HG02973 (cell line): ENCODE measurements around the gene RAD23B.
"Not testable (repeated sequence)": the region's sequence is repeated elsewhere in the genome, so short reads cannot be mapped to it uniquely, and the experiment has no call there.

Experiments
- ATAC-seq: cut with Tn5 transposase; IDR thresholded peaks from one replicate; pipeline ENCODE4 v1.9.1; 2021; ENCODE audit warnings: moderate library complexity; ENCODE audit not compliant: unreplicated experiment

Gene RAD23B

DNA sequence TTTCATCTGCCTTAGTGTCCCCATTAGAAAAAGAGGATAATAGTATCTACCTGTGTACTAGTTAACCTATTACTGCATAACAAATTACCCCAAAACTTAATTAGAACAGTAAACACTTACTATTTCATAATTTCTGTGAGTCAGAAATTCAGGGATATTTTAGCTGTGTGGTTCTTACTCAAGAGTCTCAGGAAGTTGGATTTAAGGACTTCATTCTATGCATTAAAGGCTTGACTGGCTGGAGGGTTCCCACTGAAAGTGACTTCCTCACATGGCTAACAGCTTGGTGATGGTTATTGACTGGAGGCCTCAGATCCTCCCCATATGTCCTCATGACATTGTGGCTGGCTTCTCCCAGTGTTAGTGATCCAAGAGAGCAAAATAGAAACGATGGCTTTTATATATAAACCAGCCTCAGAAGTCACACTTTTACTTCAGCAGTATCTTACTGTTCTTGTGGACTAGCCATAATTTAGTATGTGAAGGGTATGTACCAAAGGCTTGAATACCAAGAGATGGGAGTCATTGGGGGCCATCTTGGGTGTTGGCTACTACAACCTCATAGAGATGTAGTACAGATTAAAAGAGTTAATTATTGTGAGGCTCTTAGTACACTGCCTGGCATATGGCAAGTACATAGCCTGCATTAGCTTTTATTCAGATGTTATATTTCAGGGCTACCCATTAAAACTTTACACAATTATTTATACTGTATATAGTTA, 9.9 kb downstream of the RAD23B start:
- no peak for ATAC-seq

DNA sequence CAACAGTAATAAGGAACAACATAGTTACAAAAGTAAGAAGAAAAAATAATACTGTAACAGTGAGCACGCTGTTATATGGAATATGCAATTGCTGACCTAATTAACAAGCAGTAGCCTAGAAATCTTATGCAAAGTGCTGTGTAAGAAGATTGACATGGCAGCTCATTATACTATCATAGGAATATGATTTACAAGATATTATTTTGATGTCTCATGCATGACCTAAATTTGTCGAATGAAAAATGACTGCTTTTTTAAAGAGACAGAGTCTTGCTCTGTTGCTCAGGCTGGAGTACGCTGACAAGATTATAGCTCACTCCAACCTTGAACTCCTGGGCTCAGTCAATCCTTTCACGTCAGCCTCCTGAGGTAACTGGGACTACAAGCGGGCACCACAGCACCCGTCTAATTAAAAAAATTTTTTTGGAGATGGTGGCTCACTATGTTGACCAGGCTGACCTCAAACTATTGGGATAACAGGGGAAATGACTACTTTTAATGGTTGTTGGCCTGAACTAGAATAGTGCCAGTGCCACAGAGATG, 10.5 kb downstream of the RAD23B start:
- ATAC-seq: no peak

DNA sequence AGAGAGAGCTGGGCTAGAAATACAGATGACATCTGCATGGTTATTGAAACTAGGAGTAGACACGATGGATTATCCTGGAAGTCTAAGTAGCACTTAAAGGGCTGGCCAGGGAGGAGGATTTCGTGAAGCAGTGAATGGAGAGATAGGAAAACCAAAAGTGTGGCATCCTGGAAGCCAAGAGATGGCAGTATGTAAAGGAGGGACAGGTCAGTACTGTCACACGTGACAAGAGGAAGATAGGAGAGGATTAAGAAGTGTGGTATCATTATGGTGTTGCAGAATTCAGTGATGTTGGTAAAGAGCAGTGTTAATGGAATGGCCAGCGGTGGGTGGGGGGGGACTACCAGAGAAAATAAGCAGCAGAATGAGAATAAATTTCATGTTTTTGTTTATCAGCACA, 11.7 kb downstream of the RAD23B start:
- ATAC-seq: no peak

DNA sequence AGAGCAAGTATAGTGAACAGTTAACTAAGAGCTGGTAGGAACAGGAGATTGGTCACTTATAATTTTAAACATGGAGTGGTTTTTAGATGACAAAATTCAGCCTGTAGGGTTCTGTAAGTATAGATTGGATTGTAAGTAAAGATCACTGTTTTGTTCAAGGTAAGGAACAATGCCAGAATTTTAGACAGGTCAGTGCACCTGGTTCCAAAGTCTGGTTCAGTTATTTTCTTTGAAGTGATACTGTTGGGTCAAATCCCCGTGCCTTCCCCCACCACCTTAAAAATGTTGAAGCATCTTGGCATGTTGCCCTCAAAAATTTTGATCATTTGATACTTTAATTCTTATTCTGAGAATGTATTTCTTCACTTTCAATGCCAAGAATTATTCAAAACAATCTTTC, 12.9 kb downstream of the RAD23B start:
- ATAC-seq: no peak

DNA sequence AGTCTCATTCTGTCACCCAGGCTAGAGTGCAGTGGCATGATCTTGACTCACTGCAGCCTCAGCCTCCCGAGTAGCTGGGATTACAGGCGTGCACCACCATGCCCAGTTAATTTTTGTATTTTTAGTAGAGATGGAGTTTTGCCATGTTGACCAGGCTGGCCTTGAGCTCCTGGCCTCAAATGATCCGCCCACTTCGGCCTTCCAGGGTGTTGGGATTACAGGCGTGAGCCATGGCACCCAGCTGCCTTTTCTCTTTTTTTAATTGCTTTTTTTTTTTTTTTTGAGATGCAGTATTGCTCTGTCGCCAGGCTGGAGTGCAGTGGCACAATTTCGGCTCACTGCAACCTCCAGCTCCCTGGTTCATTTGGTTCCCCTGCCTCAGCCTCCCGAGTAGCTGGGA, 13.5 kb downstream of the RAD23B start:
- ATAC-seq: not testable (repeated sequence)

DNA sequence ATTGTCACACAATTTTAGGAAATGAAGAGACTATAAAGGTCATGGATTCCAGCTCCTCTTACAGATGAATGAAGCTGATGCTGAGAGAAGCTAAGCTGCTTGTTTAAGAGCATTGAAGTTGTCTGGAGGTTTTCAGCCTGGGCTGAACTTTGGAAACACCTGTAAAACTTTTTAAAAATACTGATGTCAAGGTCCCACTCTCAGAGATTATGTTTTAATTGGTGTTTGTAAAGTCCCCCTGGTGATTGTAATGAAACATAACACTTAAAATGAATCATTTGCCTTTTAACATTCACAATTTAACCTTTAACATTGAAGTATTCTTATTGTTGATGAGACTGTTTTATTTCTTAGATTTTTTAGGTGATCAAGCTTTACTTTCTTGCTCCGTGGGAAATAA, 16.4 kb downstream of the RAD23B start:
- ATAC-seq: no peak

DNA sequence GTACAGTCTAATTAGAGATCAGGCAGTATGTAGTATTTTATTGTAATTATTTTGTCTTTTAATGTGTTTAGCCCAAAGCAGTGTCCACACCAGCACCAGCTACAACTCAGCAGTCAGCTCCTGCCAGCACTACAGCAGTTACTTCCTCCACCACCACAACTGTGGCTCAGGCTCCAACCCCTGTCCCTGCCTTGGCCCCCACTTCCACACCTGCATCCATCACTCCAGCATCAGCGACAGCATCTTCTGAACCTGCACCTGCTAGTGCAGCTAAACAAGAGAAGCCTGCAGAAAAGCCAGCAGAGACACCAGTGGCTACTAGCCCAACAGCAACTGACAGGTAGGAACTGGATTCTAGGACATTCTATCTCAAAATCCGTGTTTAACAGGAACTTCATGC, 23.2 kb downstream of the RAD23B start:
- ATAC-seq: no peak

DNA sequence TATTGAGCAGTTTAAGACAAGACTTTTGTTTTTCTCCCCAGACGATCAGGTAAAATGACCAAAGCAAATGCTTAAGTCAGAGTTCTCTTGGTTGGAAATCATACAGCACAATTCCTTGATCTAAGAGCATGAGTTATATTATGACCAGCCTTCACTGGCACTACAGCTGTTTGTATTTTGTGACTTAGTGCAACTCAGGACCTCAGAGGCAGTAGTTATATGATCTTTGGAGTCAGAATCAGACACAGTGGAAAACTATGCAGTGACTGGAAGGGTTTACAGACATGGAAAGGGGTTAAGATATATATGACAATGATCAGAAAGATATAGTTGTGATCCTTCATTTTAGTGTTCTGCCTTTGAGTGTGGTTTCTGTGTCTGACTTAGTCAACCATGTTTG, 24.3 kb downstream of the RAD23B start:
- ATAC-seq: no peak

DNA sequence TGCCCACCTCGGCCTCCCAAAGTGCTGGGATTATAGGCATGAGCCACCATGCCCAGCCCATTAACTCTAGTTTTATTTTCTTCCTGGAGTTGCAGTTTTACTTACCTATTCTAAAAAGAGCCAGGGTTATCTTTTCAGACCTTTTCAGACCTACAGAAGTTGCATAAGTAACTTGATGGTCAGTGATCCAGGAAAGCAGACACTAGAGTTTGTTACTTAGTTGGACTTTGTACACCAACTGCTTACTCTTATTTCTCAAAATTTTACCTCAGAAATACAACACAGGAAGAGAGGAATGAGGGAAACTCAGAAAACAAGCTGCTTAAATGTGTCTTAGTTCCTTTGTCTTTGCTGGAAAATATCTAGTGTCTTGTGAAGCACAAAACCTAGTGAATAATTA, 25.4 kb downstream of the RAD23B start:
- ATAC-seq: no peak

DNA sequence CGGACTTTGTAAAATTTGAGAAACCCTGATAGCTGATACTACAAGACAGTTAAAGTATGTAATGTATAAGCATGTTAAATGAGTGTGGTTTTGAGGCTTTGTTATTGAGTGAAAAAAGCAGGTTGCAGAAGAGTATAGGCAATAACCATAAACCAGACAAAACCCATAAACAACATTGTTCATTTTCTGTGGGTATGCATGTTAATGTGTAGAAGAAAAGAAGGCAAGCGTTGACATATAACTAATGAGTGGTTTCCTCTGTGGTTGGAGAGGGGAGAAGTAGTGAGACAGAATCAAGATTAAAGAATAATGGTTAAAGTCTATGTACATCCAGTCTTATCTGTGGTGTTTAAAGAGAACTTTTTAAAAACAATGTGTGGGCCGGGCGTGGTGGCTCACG, 26.2 kb downstream of the RAD23B start:
- peak; percentile 64 for ATAC-seq

DNA sequence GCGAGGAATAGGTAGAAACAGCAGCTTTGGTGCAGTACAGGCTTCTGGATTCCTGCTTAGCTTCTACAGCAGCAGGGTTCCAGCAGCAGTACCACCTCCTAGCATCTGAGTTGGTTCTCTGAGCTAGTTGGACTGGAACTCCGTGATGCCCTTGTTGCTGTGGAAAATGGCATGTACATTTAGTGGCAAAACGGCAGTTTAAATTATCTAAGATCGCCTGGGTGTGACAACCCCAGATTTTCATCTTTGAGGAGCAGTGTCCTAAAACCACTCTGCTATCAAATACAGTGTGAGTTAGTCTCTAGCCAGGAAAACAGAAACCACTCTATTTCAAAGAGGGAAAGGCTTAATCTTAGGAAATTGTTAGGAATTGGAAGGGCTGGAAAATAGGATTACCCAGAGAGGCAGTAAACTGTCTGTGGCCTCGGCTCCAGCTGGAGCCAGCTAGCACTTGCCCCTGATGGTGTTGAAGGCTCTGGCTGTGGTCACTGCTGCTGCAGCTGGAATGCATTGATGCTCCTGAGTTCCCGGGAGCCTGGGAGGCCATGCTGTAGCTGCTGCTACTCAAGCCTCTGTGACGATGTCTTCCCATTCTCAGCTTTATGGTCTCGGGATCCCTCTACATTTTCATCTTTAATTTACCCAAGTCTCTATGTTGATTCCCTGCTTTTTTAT, 29.4 kb downstream of the RAD23B start:
- ATAC-seq: no peak

DNA sequence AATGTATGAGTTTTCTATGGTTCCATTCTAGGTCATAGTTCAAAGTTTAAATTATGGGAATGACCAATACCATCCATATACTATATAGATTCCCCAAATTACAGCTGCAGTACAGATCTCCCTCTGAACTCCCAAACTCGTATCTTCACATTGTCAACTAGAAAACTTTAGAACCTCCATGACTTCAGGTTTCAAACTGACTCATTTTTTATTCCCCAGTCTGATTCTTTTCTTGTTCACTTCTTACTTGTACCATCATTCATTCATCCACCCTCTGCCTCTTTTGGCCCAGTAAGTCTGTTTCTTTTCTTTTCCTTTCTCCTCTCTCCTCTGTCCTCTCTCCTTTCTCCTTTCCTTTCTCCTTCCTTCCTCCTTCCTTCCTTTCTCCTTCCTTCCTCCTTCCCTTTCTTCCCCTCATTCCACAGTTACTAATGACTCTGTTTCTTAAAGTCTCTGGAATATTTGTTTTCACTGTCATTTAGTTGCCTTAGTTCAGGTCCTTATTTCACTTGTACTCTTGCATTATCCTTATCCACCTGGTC, 30.5 kb downstream of the RAD23B start:
- ATAC-seq: no peak

DNA sequence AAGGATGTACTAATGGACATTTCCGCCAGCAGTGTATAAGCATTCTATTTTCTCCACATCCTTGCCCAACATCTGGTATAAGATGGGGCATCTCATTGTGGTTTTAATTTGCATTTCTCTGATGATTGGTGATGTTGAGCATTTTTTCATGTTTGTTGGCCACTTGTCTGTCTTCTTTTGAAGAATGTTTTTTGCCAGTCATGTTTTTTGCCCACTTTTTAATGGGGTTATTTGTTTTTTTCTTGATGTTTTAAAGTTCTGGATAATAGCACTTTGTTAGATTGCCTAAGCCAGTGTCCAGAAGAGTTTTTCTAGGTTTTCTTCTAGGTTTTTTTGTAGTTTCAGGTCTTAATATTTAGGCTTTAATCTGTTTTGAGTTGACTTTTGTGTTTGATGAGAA, 31.7 kb downstream of the RAD23B start:
- no peak for ATAC-seq

DNA sequence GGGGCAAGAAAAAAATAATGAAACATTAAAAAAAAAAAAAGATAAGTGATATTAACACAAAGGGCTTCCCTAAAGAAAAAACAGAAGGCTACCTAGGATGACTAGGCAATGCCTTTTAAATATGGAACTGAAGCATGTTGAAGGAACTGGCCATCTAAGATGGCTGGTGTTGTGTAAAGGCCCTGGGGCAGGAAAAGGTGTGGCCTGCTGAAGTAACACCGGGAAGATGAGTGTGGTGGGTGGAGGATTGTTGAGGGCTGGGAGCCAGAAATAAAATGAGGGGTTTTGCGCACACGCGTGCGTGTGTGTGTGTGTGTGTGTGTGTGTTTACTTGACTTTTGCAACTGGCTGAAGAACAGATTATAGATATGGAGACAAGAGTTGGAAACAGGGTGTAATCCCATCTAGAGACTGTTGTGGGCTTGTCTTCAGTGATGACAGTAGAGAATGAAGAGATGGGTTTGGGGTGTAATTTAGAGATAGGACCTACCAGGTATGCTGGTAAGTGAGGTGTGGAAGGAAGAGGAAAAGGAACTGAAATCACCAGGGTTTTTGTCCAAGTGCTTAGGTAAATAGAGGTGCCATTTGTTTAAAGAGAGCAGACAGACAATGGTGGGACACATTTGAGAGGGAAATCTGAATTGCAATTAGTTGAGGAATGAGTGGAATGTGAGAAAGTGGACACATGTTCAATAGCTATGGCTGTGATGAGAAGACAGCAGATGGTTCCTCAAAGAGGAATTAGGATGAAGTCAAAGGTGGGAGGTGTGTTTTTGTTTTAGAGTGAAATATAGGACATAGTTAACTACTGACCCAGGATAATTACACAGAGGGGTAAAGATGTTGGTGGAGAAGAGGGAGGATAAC, 33.9 kb downstream of the RAD23B start:
- ATAC-seq: no peak

DNA sequence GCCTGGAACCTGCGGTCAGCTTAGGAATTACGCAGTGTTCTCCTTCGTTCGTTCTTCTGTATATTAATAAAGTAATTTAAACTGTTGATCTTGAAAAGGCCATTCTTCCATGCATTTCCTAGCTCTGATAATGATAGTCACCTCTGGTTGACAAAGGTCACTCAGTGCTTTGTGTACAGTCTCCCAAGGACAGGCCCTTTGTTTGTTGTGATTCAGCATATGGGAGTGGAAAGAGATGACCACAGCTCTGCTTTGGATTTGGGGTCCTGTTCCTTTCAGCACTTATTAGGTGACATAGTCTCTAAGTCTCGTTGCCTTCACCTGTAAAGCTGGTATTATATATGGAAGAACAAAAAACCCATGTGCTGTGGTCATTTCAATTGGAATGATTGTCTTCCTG, 39.6 kb downstream of the RAD23B start:
- no peak for ATAC-seq

DNA sequence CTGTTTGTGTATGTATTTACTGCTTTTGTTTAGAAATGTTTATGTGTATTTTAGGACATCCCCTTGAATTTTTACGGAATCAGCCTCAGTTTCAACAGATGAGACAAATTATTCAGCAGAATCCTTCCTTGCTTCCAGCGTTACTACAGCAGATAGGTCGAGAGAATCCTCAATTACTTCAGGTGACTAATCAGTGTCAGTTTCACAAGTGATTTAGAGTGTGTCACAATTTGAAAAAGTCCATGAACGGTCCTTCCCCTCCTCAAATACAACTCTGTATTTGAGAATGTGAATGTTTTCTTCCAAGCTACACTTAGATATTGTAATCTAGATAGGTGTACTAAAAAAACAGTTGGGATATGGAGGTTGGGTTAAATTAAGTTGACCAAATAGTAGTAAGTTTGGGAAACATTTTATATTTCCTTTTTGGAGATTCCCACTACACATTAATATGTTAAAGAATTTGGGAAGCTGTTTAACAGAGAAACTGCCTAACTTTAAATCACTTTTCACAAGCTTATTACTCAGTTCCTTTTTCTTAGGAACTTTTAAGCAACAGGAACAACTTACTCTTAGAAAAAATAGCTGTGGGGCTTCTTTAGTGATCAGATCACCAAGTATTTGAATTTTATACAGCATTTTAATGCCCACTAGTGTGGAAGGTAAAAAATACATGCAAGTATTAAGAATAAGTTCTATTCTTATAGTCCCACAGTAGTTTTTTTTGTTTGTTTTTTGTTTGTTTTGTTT, 40.9 kb downstream of the RAD23B start:
- ATAC-seq: no peak

DNA sequence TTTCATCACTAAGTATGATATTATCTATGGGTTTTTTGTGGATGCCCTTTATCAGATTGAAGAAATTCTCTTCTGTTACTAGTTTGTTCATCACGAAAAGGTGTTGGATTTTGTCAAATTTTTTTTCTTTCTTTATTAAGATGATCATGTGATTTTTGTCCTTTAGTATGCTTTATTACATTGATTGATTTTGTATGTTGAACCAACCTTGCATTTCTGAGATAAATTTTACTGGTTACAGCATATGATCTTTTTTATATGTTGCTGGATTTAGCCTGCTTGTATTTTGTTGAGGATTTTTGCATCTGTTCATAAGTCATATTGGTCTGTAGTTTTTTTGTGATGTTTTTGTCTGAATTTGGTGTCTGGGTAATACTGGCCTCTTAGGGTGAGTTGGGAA, 42.8 kb downstream of the RAD23B start:
- ATAC-seq: no peak

DNA sequence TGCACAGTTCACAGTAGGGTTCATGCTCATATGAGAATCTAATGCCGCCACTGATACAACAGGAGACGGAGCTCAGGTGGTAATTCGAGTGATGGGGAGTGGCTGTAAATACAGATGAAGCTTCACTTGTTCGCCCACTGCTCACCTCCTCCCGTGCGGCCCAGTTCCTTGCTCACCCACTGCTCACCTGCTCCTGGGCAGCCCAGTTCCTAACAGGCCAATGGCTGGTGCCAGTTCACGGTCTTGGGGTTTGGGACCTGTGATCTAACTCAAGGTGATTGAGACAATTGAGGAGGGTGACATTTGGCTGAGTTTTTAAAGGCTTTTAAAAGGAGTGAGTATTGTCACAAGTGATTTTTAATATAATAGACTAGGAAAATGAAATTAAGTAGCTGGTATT, 45.4 kb downstream of the RAD23B start:
- no peak for ATAC-seq

DNA sequence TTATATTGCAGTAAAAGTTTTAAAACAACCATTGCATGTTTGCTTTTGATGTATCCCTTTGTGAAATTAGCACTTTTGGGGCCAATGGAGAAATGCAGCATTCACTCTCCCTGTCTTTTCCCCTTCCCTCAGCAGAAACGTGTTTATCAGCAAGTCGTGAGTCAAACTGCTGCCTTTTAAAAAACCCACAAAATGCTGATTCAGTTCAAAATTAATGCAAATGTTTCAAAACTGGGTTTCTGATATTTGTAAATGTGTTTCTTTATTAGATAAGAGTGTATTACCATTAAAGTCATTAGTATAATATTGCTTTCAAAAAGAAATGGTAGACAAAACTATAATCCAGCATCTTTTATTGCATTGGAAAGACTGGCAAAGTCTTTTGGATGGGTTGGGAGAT, 47.3 kb downstream of the RAD23B start:
- ATAC-seq: no peak

DNA sequence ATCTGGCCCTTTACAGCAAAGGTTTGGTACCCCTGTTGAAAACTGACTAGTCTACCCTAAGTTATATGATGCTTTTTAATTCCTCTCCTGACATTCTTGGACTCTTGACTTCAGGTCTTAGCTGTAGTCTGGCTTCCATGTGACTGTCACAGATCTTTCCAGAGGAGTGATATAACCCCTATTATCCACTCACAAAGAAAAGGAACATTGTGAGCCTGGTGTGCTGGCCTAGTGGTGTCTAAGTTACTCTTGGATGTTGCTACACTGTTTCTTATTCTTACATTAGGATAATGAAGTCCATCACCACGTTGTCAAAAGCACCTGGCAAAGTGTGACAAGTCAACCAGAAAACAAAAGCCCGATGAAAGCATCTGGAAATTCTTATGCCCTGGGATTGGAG, 49.8 kb downstream of the RAD23B start:
- no peak for ATAC-seq

DNA sequence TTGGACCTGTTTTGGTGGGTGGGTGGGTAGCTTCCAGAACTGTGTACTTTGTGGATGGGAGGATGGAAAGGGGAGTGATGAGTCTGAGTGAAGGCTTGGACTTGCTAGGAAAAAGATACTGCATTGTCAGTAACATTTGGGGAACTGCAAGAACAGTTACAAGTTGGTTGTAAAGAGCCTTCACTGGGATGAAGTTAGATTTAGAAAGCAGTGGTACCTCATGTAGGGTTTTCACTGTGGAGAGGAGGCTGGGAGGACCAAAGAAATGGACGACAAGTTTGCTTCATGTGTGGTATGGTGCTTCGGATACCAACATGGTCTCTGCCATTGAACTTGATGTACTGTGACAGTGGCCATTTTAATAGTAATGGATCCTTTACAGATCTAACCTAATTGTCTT, 50.3 kb downstream of the RAD23B start:
- ATAC-seq: no peak
